CD4-positive, alpha-beta T cell (primary cell): ENCODE results near the gene PLCB1. TPM values are rescaled to one million over a fixed set of nuclear protein-coding genes. Genes with fewer than 3 reads are reported as not detected.
"Not testable (repeated sequence)": the region's sequence is repeated elsewhere in the genome, so short reads cannot be mapped to it uniquely, and the experiment has no call there.

Experiments
- ATAC-seq: fragments of 200-7000 bp; cut with Tn5 transposase; one replicate; pipeline ENCODE4 v1.10.0; 2022; ENCODE audit warnings: mild to moderate bottlenecking; ENCODE audit not compliant: poor library complexity
- CTCF ChIA-PET: fragments of 350-600 bp; sonication (Branson Sonifier 250); formaldehyde crosslinking; loops from one replicate; lab custom pipeline; 2021; ENCODE audit warnings: antibody characterized with exemption, inconsistent platforms; lab: Charles Lee
- POLR2A ChIA-PET: fragments of 350-600 bp; sonication (Branson Sonifier 250); formaldehyde crosslinking; loops from one replicate; lab custom pipeline; 2021; ENCODE audit warnings: antibody characterized with exemption, inconsistent platforms; lab: Charles Lee
- DNase-seq, 14 experiments: peaks; one replicate each; pipeline ENCODE4 v3.0.0-alpha.2; 2013 to 2020; ENCODE audit warnings: mixed read lengths in 2 of 14
- H3K27ac ChIP-seq, 2 donors: one replicate each; pipeline versions ENCODE4 v1.5.1 to v1.7.0; 2013; ENCODE audit warnings: low read length in 2 of 2, low read depth in 1 of 2, mild to moderate bottlenecking in 1 of 2
- H3K27me3 ChIP-seq, 2 experiments: 1 replicate in 1 of 2; 2 replicates in 1 of 2; pipeline versions ENCODE4 v1.6.1 to v1.7.0; 2013; ENCODE audit warnings: low read length in 2 of 2, control low read depth in 1 of 2, mild to moderate bottlenecking in 1 of 2, moderate library complexity in 1 of 2; ENCODE audit not compliant: insufficient read depth in 2 of 2, control insufficient read depth in 1 of 2
- H3K36me3 ChIP-seq: one replicate; pipeline ENCODE4 v1.6.1; 2013; ENCODE audit warnings: low read length, control low read depth; ENCODE audit not compliant: insufficient read depth
- H3K4me1 ChIP-seq: one replicate; pipeline ENCODE4 v1.6.1; 2013; ENCODE audit warnings: low read length, control low read depth; ENCODE audit not compliant: insufficient read depth
- H3K4me3 ChIP-seq: one replicate; pipeline ENCODE4 v1.5.1; 2013; ENCODE audit warnings: mild to moderate bottlenecking, low read length, moderate library complexity
- H3K9me3 ChIP-seq, 2 experiments: 1 replicate in 1 of 2; 2 replicates in 1 of 2; pipeline versions ENCODE4 v1.6.1 to v1.7.0; 2013; ENCODE audit warnings: low read length in 2 of 2, mild to moderate bottlenecking in 2 of 2, control low read depth in 1 of 2, moderate library complexity in 1 of 2; ENCODE audit not compliant: control insufficient read depth in 1 of 2, insufficient read depth in 1 of 2
- H3K27ac Mint-ChIP-seq: one replicate; pipeline ENCODE4 v1.8.0; 2020; ENCODE audit warnings: mixed read lengths
- H3K27me3 Mint-ChIP-seq: one replicate; pipeline ENCODE4 v1.8.0; 2021; ENCODE audit warnings: mixed read lengths
- H3K36me3 Mint-ChIP-seq: one replicate; pipeline ENCODE4 v1.8.0; 2021; ENCODE audit warnings: low read depth, mixed read lengths
- H3K4me1 Mint-ChIP-seq: one replicate; pipeline ENCODE4 v1.8.0; 2021; ENCODE audit warnings: low read depth, mixed read lengths
- H3K4me3 Mint-ChIP-seq: one replicate; pipeline ENCODE4 v1.8.0; 2020; ENCODE audit warnings: mild to moderate bottlenecking, mixed read lengths
- H3K9me3 Mint-ChIP-seq: one replicate; pipeline ENCODE4 v1.8.0; 2020; ENCODE audit warnings: mixed read lengths
- CTCF ChIP-seq: fragments of 200-600 bp; IDR thresholded peaks from one replicate; pipeline ENCODE4 v1.8.0; 2022; ENCODE audit warnings: antibody characterized with exemption, mild to moderate bottlenecking
- intact Hi-C, 2 experiments: fragments of 100-400 bp; cut with DNase I in 1 of 2; cut with micrococcal nuclease in 1 of 2; formaldehyde crosslinking; loops; one replicate each; pipeline versions ENCODE4 v1.15.1 to v1.9.0; 2023 to 2025; cut with DNase I, micrococcal nuclease
- total RNA-seq, 174 experiments: library from RNA in 2 of 174; stranded (reverse) in 2 of 174; gene quantifications; one replicate each; pipeline ENCODE4 v1.2.3 and lab custom pipeline; 2021 to 2026

PLCB1 gene
- total RNA-seq, 2 experiments from 2014 or later = 3.8 to 5.6 TPM

- no peaks in the 10 kb centered on the region for H3K9me3 Mint-ChIP-seq
- H3K4me1 Mint-ChIP-seq = no peaks in the 10 kb centered on the region
- intact Hi-C loops = no loop called here
- ChIA-PET POLR2A (no interaction called here), CTCF (no interaction called here)
- H3K27me3 Mint-ChIP-seq = no peaks in the 10 kb centered on the region
- ATAC-seq = no peak
- Histone ChIP-seq H3K4me1 (no peaks in the 10 kb centered on the region), H3K9me3 (no peaks in the 10 kb centered on the region), H3K4me3 (no peak overlapping the region), H3K36me3 (no peaks in the 10 kb centered on the region), H3K27ac (no peak overlapping the region), H3K27me3 (no peaks in the 10 kb centered on the region)
- no peak overlapping the region for H3K27ac Mint-ChIP-seq
- no peak overlapping the region for H3K4me3 Mint-ChIP-seq
- no peak for DNase-seq
- H3K36me3 Mint-ChIP-seq = no peaks in the 10 kb centered on the region
- no peak for TF ChIP-seq CTCF
These were observed 508.4 kb downstream of the PLCB1 start for GRCh38 chr20:8640461-8640860.

- Histone ChIP-seq H3K9me3 (no peaks in the 10 kb centered on the region), H3K4me3 (no peak overlapping the region), H3K36me3 (no peaks in the 10 kb centered on the region), H3K4me1 (no peaks in the 10 kb centered on the region), H3K27ac (no peak overlapping the region), H3K27me3 (no peaks in the 10 kb centered on the region)
- no peak overlapping the region for H3K4me3 Mint-ChIP-seq
- POLR2A ChIA-PET = no interaction called here
- no peaks in the 10 kb centered on the region for H3K9me3 Mint-ChIP-seq
- DNase-seq (no peak), ATAC-seq (no peak)
- H3K36me3 Mint-ChIP-seq = peaks cover 4% of the 10 kb centered on the region
- H3K4me1 Mint-ChIP-seq = no peaks in the 10 kb centered on the region
- intact Hi-C loops = no loop called here
- no peak overlapping the region for H3K27ac Mint-ChIP-seq
- no peaks in the 10 kb centered on the region for H3K27me3 Mint-ChIP-seq
- CTCF ChIA-PET = no interaction called here
- no peak for TF ChIP-seq CTCF
These were observed 510.2 kb downstream of the PLCB1 start for GRCh38 chr20:8642247-8642646.

GRCh38 chr20:8644468-8644867 lies 512.4 kb downstream of the PLCB1 start:
- POLR2A ChIA-PET, H3K9me3 Mint-ChIP-seq, H3K27ac Mint-ChIP-seq: not testable (repeated sequence)

GRCh38 chr20:8645326-8645725 lies 513.3 kb downstream of the PLCB1 start:
- CTCF ChIA-PET = no interaction called here
- no peak for DNase-seq
- no peak for ATAC-seq

More at GRCh38 chr20:8644468-8644867, 512.4 kb downstream of the PLCB1 start:
- H3K27me3 Mint-ChIP-seq, H3K4me3 ChIP-seq, H3K4me1 Mint-ChIP-seq, H3K36me3 Mint-ChIP-seq, H3K36me3 ChIP-seq, H3K27me3 ChIP-seq, intact Hi-C loops, H3K27ac ChIP-seq, H3K4me3 Mint-ChIP-seq, ATAC-seq, H3K9me3 ChIP-seq, H3K4me1 ChIP-seq, DNase-seq, CTCF ChIA-PET: not testable (repeated sequence)

More at GRCh38 chr20:8645326-8645725, 513.3 kb downstream of the PLCB1 start:
- Mint-ChIP-seq H3K9me3 (no peaks in the 10 kb centered on the region), H3K4me1 (no peaks in the 10 kb centered on the region), H3K4me3 (no peak overlapping the region), H3K36me3 (peaks cover 4% of the 10 kb centered on the region), H3K27ac (no peak overlapping the region), H3K27me3 (no peaks in the 10 kb centered on the region)
- Histone ChIP-seq H3K27ac (no peak overlapping the region), H3K9me3 (no peaks in the 10 kb centered on the region), H3K4me1 (no peaks in the 10 kb centered on the region), H3K36me3 (no peaks in the 10 kb centered on the region), H3K4me3 (no peak overlapping the region), H3K27me3 (no peaks in the 10 kb centered on the region)
- intact Hi-C loops = no loop called here
- TF ChIP-seq CTCF = no peak
- POLR2A ChIA-PET = no interaction called here
